Amygdala (tissue), 56 donors: ENCODE measurements around the gene DEFB128.

Experiments used
- DNase-seq, 56 donors: peaks; one replicate each; lab custom pipeline; 2025; lab: John Stamatoyannopoulos, UW

DEFB128 gene

GRCh38 chr20:164618-165017, 24.9 kb downstream of the DEFB128 start:
- DNase-seq, result no peak

GRCh38 chr20:157154-157553, 32.4 kb downstream of the DEFB128 start, which contains the start of gene DEFB127:
TSS of gene DEFB127 (plus strand) at chr20:157454. CDS start at chr20:157545, 91 bp downstream.
- DNase-seq, result no peak

- no peak for DNase-seq
These were observed 37.4 kb downstream of the DEFB128 start for GRCh38 chr20:152131-152530.

GRCh38 chr20:145877-146276, 43.6 kb downstream of the DEFB128 start:
- DNase-seq, result no peak

- no peak for DNase-seq
These were observed 47.2 kb downstream of the DEFB128 start, which contains the start of gene DEFB126 for GRCh38 chr20:142290-142689. TSS of gene DEFB126 (plus strand) at chr20:142590. CDS start at chr20:142629, 39 bp downstream.
